Measurements from ENCODE around the gene TAF6. TPM values are rescaled to one million over a fixed set of nuclear protein-coding genes. Genes with fewer than 3 reads are reported as not detected.

Gene TAF6
- polyA plus RNA-seq, 2 of the 4 experiments (the other 2 are of a cell fraction) = 36.2 to 57.0 TPM

DNA sequence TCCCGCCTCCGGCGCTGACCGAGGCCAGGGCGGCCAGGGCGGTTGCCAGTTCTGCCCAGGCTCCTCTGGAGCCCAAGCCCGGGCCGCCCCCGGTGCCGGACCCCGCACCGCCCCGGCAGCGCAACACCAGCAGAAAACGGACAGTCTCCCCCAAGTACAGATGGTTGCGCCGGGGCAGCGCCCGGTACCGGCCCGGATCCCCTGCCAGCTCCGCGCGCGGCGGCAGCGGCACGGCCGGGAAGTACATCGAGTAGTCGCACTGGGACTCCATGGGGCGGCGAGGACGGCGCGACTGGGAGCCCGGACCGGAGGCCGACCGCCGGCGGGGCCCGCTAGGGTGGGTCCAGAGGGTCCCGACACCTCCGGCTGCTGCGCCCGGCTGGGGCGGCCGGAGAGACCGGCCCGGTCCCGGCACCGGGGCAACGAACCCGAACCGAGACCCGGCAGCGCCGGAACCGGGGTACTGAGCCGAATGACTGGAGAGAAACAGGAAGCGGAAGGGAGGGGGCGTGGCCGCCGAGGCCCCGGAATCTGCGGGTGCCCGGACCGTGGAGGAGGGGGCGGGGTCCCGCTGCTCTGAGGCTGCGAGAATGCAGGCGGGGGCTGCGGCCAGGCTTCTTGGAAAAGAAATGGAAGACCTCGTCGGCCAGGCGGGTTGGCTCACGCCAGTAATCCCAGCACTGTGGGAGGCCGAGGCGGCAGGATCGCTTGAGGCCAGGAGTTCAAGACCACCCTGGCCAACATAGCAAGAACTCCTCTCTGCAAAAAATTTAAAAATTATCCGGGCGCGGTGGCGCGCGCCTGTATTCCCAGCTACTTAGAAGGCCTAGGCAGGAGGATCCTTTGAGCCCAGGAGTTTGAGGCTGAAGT, 39.3 kb upstream of the TAF6 start, which contains the start of gene TRAPPC14 (continued):
- TF ChIP-seq ZSCAN20 (CRISPR knock-in tag; IDR thresholded peaks at IDR 0.05) = no peak
- TF ChIP-seq EHMT2 (IDR thresholded peaks at IDR 0.05; ENCODE audit: low read depth) = no peak
- TF ChIP-seq NFE2L2 (conservative IDR thresholded peaks at IDR 0.05; ENCODE audit: low read length) = no peak
- peak; percentile 53 for TF ChIP-seq PHF8 (IDR thresholded peaks at IDR 0.05; ENCODE audit: borderline replicate concordance, low read depth)
- TF ChIP-seq NR3C1 (IDR thresholded peaks at IDR 0.05) = no peak
- TF ChIP-seq RARB (CRISPR knock-in tag; IDR thresholded peaks at IDR 0.05) = no peak
- TF ChIP-seq CHD2 (IDR thresholded peaks at IDR 0.05; ENCODE audit: low read length, partially characterized antibody) = no peak
- no peak for TF ChIP-seq TP53 (CRISPR knock-in tag; IDR thresholded peaks at IDR 0.05)
- TF ChIP-seq, protein P1, sequence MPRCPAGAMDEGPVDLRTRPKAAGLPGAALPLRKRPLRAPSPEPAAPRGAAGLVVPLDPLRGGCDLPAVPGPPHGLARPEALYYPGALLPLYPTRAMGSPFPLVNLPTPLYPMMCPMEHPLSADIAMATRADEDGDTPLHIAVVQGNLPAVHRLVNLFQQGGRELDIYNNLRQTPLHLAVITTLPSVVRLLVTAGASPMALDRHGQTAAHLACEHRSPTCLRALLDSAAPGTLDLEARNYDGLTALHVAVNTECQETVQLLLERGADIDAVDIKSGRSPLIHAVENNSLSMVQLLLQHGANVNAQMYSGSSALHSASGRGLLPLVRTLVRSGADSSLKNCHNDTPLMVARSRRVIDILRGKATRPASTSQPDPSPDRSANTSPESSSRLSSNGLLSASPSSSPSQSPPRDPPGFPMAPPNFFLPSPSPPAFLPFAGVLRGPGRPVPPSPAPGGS (IDR thresholded peaks at IDR 0.05) = peak; percentile 92
- TF ChIP-seq KDM1A (IDR thresholded peaks at IDR 0.05; ENCODE audit: low read depth) = 0 out of 2 replicates have a peak, but pooled peaks have one; percentile 50
- TF ChIP-seq, protein P2, sequence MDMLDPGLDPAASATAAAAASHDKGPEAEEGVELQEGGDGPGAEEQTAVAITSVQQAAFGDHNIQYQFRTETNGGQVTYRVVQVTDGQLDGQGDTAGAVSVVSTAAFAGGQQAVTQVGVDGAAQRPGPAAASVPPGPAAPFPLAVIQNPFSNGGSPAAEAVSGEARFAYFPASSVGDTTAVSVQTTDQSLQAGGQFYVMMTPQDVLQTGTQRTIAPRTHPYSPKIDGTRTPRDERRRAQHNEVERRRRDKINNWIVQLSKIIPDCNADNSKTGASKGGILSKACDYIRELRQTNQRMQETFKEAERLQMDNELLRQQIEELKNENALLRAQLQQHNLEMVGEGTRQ (IDR thresholded peaks at IDR 0.05) = no peak
- TF ChIP-seq POLR2AphosphoS2 (conservative IDR thresholded peaks at IDR 0.05; ENCODE audit: low read length) = no peak
- TF ChIP-seq SREBF2 (IDR thresholded peaks at IDR 0.05) = no peak
- no peak for TF ChIP-seq ZC3H11A (IDR thresholded peaks at IDR 0.05)
- TF ChIP-seq HOXA7 (CRISPR knock-in tag; IDR thresholded peaks at IDR 0.05) = no peak
- TF ChIP-seq, protein P3, sequence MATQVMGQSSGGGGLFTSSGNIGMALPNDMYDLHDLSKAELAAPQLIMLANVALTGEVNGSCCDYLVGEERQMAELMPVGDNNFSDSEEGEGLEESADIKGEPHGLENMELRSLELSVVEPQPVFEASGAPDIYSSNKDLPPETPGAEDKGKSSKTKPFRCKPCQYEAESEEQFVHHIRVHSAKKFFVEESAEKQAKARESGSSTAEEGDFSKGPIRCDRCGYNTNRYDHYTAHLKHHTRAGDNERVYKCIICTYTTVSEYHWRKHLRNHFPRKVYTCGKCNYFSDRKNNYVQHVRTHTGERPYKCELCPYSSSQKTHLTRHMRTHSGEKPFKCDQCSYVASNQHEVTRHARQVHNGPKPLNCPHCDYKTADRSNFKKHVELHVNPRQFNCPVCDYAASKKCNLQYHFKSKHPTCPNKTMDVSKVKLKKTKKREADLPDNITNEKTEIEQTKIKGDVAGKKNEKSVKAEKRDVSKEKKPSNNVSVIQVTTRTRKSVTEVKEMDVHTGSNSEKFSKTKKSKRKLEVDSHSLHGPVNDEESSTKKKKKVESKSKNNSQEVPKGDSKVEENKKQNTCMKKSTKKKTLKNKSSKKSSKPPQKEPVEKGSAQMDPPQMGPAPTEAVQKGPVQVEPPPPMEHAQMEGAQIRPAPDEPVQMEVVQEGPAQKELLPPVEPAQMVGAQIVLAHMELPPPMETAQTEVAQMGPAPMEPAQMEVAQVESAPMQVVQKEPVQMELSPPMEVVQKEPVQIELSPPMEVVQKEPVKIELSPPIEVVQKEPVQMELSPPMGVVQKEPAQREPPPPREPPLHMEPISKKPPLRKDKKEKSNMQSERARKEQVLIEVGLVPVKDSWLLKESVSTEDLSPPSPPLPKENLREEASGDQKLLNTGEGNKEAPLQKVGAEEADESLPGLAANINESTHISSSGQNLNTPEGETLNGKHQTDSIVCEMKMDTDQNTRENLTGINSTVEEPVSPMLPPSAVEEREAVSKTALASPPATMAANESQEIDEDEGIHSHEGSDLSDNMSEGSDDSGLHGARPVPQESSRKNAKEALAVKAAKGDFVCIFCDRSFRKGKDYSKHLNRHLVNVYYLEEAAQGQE (IDR thresholded peaks at IDR 0.05) = no peak
- no peak for TF ChIP-seq SMC3 (IDR thresholded peaks at IDR 0.05)

DNA sequence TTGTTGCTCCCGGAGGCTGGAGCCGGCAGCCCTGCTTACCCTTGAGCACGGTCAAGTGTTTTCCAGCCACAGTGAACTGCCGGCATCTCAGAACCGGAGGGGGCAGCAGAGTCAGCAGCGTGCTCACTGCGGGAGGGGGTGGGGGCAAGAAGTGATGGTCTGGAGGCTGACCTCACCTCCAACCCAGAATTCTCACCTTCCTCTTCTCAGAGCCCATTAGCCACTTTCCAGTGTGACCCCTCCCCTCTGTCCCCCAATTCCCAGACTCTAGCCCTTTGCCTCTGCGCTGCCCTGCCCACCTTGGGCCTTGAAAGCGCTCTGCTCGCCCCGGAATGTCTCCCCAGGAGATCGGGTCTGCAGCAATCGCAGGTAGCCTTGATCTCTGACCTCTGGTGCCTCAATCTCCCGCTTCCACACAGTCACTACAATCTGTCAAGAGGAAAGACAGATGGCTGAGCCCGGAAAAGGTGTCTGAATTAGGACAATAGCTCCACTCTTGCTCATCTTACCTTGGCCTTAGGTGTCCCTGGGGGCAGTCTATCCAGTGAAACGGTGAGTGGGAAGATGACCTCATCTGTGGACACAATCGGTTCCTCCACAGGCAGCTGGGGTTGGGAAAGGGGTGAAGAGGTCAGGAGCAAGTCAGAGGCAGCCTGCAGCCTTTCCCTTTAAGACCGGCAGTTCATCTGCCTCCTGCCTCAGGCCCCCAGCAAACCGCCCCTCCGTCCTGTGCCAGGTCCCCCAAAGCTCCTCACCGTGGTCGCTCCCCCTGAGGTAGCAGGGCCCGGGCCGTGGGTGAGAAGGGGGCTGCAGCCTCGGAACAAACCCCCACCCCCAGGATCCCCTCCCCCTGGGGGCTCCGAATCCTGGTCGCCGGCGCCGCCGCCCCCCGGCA, 38.4 kb upstream of the TAF6 start:
- Histone ChIP-seq H3K4me1 (peaks cover 39% of the 10 kb centered on the region), H3K4me2 (peak overlapping the region; percentile 100), H3K27ac (peak overlapping the region; percentile 83 to 96), H3K9me3 (no peaks in the 10 kb centered on the region), H3K4me3 (peak overlapping the region; percentile 90)
- WGBS (ENCODE audit: missing lambda C conversion rate) = 27% methylated on average over 16 of the region's 32 CpGs
- DNase-seq (ENCODE audit: low read depth in 1 of 2, low spot score in 1 of 2) = peak in 1 of 2 experiments; percentile 60
- peak; percentile 31 to 60 for ATAC-seq
- TF ChIP-seq, protein P4, sequence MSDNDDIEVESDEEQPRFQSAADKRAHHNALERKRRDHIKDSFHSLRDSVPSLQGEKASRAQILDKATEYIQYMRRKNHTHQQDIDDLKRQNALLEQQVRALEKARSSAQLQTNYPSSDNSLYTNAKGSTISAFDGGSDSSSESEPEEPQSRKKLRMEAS (IDR thresholded peaks at IDR 0.05) = 0 out of 2 replicates have a peak, but pooled peaks have one; percentile 12
- TF ChIP-seq POLR2AphosphoS2 (conservative IDR thresholded peaks at IDR 0.05; ENCODE audit: low read length) = no peak
- CTCF ChIA-PET = interaction anchor here (0.6 to 23.1 kb wide), 5 partner anchors 23 to 250 kb away, joined by 3 to 245 read pairs (median 4); no protein-coding TSS in a partner anchor
- POLR2A ChIA-PET = interaction anchor here (0.6 to 1.2 kb wide), 2 partner anchors 9 to 22 kb away, joined by 3 to 6 read pairs; partner anchors contain the start of gene LAMTOR4
- FAIRE-seq = no peak
